ENCODE data around the gene RGS7. TPM values are rescaled to one million over a fixed set of nuclear protein-coding genes. Genes with fewer than 3 reads are reported as not detected.
"Not testable (repeated sequence)": the region's sequence is repeated elsewhere in the genome, so short reads cannot be mapped to it uniquely, and the experiment has no call there.

The RGS7 gene
- total RNA-seq, 2 donors from 2014 or later: 0.10 to 0.24 TPM

DNA sequence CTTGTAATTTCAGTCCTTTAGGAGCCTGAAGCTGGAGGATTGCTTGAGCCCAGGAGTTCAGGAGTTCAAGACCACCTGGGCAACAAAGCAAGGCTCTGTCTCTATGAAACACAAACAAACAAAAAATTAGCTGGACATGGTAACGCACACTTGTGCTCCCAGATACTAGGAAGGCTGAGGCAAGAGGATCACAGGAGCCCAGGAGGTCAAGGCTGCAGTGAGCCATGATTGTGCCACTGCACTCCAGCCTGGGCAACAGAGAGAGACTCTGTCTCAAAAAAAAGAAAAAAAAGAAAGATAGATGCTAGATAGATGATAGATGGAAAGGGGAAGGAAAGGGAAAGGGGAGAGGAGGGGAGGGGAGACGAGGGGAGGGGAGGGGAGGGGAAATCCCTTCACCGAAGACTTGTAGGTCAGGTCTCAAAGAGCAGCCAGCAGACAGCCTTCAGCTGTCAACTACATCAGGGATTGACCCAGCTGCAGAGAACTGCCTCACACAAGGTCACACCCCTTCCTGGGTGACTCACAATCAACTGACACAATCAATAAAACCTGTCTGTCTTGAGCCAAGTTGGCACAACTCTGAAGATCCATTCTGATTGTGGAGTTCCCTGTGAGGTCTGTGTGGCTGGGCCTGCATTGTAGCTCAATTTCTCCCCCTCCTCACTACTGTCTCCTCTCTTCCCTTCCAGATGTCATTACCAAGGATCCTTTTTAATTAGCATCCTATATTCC lies 200.6 kb downstream of the RGS7 start:
- Histone ChIP-seq H3K9me3 (no peaks in the 10 kb centered on the region), H3K27me3 (no peaks in the 10 kb centered on the region), H3K27ac (no peak overlapping the region), H3K4me1 (no peaks in the 10 kb centered on the region), H3K36me3 (no peaks in the 10 kb centered on the region), H3K9ac (ENCODE audit: low read depth in 2 of 2, low read length in 2 of 2) (no peak overlapping the region), H3K4me3 (no peak overlapping the region)
- TF ChIP-seq CTCF (IDR thresholded peaks at IDR 0.05): no peak
- intact Hi-C loops (cut with DNase I): no loop called here
- DNase-seq: peak; percentile 82

GRCh38 chr1:241145881-241146280 lies 211.1 kb downstream of the RGS7 start:
- intact Hi-C loops (cut with DNase I): no loop called here
- no peaks in the 10 kb centered on the region for H3K9me3 ChIP-seq
- no peak overlapping the region for H3K9ac ChIP-seq (ENCODE audit: low read depth in 2 of 2, low read length in 2 of 2)
- no peak overlapping the region for H3K4me3 ChIP-seq
- H3K36me3 ChIP-seq: no peaks in the 10 kb centered on the region
- no peaks in the 10 kb centered on the region for H3K4me1 ChIP-seq
- H3K27ac ChIP-seq: no peak overlapping the region
- DNase-seq: no peak
- H3K27me3 ChIP-seq: no peaks in the 10 kb centered on the region
- no peak for TF ChIP-seq CTCF (IDR thresholded peaks at IDR 0.05)

GRCh38 chr1:241143765-241144442 lies 213.1 kb downstream of the RGS7 start:
- Histone ChIP-seq H3K4me1 (no peaks in the 10 kb centered on the region), H3K9ac (ENCODE audit: low read depth in 2 of 2, low read length in 2 of 2) (no peak overlapping the region), H3K36me3 (no peaks in the 10 kb centered on the region), H3K9me3 (no peaks in the 10 kb centered on the region), H3K4me3 (no peak overlapping the region), H3K27ac (no peak overlapping the region), H3K27me3 (no peaks in the 10 kb centered on the region)
- no peak for TF ChIP-seq CTCF (IDR thresholded peaks at IDR 0.05)
- DNase-seq: no peak
- intact Hi-C loops (cut with DNase I): no loop called here

- H3K4me3 ChIP-seq: no peak overlapping the region
- intact Hi-C loops (cut with DNase I): no loop called here
- H3K36me3 ChIP-seq: no peaks in the 10 kb centered on the region
- no peak for DNase-seq
- no peak overlapping the region for H3K9ac ChIP-seq (ENCODE audit: low read depth in 2 of 2, low read length in 2 of 2)
- H3K27ac ChIP-seq: no peak overlapping the region
- H3K9me3 ChIP-seq: no peaks in the 10 kb centered on the region
- no peaks in the 10 kb centered on the region for H3K4me1 ChIP-seq
- no peaks in the 10 kb centered on the region for H3K27me3 ChIP-seq
- no peak for TF ChIP-seq CTCF (IDR thresholded peaks at IDR 0.05)
Measured at GRCh38 chr1:241142493-241142892, 214.5 kb downstream of the RGS7 start.

DNA sequence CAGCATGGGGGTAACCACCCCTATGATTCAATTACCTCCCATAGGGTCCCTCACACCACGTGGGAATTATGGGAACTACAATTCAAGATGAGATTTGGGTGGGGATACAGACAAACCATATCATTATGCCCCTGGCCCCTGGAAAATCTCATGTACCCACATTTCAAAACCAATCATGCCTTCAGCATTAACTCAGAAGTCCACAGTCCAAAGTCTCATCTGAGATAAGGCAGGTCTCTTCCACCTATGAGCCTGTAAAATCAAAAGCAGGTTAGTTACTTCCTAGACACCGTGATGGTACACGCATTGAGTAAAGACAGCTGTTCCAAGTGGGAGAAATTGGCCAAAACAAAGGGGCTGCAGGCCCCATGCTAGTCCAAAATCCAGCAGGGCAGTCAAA lies 215.4 kb downstream of the RGS7 start:
- H3K4me1 ChIP-seq; H3K9ac ChIP-seq (ENCODE audit: low read depth in 2 of 2, low read length in 2 of 2); H3K4me3 ChIP-seq; H3K27me3 ChIP-seq; intact Hi-C loops (cut with DNase I); H3K9me3 ChIP-seq; H3K36me3 ChIP-seq; H3K27ac ChIP-seq; DNase-seq: not testable (repeated sequence)

DNA sequence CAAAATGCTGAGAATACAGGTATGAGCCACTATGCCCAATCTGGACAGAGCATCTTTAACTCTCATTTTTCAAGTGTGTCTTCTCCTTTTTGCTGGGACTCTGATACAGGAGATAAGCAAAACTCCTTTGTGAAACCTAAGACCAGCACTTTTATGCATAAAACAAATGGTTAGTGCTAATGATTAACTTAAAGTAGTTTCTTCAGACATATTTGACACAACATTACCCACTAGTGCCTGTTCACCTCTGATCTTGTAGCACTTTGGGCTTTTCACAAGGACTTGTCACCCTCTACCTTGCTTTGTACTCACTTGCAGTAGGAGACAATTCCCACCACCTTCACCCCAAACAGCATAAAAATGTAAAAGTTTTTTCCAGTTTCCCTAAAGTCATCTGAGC lies 216.3 kb downstream of the RGS7 start:
- no peak for DNase-seq
- no peaks in the 10 kb centered on the region for H3K4me1 ChIP-seq

More for the DNA sequence above, 216.3 kb downstream of the RGS7 start:
- no peaks in the 10 kb centered on the region for H3K36me3 ChIP-seq
- no peaks in the 10 kb centered on the region for H3K27me3 ChIP-seq
- H3K27ac ChIP-seq: no peak overlapping the region
- H3K9me3 ChIP-seq: no peaks in the 10 kb centered on the region
- no peak overlapping the region for H3K4me3 ChIP-seq
- H3K9ac ChIP-seq (ENCODE audit: low read depth in 2 of 2, low read length in 2 of 2): no peak overlapping the region
- no peak for TF ChIP-seq CTCF (IDR thresholded peaks at IDR 0.05)
- intact Hi-C loops (cut with DNase I): no loop called here
